ENCODE data around the gene PSD2. TPM values are rescaled to one million over a fixed set of nuclear protein-coding genes. Genes with fewer than 3 reads are reported as not detected.

PSD2 gene
- total RNA-seq, 5 donors from 2014 or later (not counting 1 experiment from before 2014, with no cell fraction given), result 0.07 to 0.15 (median 0.09) TPM; not detected in 2

- ATAC-seq (replicated peaks in 1 of 4) (no peak), DNase-seq (no peak)
- CTCF ChIA-PET, result interaction anchor here (0.5 to 0.8 kb wide), 3 partner anchors 40 to 238 kb away, joined by 3 to 5 read pairs (median 3); no protein-coding TSS in a partner anchor
- POLR2A ChIA-PET, result no interaction called here
- peak overlapping the region in 1 of 2 donors; percentile 65 for H3K27ac Mint-ChIP-seq
- H3K4me3 Mint-ChIP-seq, result no peak overlapping the region
- no peaks in the 10 kb centered on the region for H3K36me3 ChIP-seq (ENCODE audit: control insufficient read depth in 2 of 2, extremely low read depth in 1 of 2, insufficient read depth in 1 of 2, low read length in 1 of 2)
- H3K4me1 ChIP-seq (ENCODE audit: control insufficient read depth in 1 of 2, extremely low read depth in 1 of 2, insufficient read depth in 2 of 2, low read length in 2 of 2), result peaks cover 2 to 20% of the 10 kb centered on the region in 2 experiments
- 89% methylated on average over 11 of the region's 12 CpGs for WGBS (ENCODE audit: insufficient coverage)
- no peak overlapping the region for H3K4me3 ChIP-seq (ENCODE audit: control insufficient read depth in 1 of 2, extremely low read depth in 1 of 2, low read length in 1 of 2)
- no peak overlapping the region for H3K27ac ChIP-seq (ENCODE audit: low read length)
- peaks cover 38 to 39% of the 10 kb centered on the region in 2 donors for H3K27me3 Mint-ChIP-seq
- no peaks in the 10 kb centered on the region for H3K36me3 Mint-ChIP-seq
- no peaks in the 10 kb centered on the region for H3K9me3 Mint-ChIP-seq
- H3K4me1 Mint-ChIP-seq, result peaks cover 14 to 22% (median 19%) of the 10 kb centered on the region in 3 donors
- no peaks in the 10 kb centered on the region for H3K9me3 ChIP-seq
- peaks cover 3 to 63% of the 10 kb centered on the region in 2 experiments for H3K27me3 ChIP-seq (replicated peaks in 1 of 2; ENCODE audit: control insufficient read depth in 2 of 2, extremely low read depth in 1 of 2, insufficient read depth in 2 of 2, low read length in 1 of 2)
Measured at GRCh38 chr5:139763280-139763929, 32.2 kb upstream of the PSD2 start.

DNA sequence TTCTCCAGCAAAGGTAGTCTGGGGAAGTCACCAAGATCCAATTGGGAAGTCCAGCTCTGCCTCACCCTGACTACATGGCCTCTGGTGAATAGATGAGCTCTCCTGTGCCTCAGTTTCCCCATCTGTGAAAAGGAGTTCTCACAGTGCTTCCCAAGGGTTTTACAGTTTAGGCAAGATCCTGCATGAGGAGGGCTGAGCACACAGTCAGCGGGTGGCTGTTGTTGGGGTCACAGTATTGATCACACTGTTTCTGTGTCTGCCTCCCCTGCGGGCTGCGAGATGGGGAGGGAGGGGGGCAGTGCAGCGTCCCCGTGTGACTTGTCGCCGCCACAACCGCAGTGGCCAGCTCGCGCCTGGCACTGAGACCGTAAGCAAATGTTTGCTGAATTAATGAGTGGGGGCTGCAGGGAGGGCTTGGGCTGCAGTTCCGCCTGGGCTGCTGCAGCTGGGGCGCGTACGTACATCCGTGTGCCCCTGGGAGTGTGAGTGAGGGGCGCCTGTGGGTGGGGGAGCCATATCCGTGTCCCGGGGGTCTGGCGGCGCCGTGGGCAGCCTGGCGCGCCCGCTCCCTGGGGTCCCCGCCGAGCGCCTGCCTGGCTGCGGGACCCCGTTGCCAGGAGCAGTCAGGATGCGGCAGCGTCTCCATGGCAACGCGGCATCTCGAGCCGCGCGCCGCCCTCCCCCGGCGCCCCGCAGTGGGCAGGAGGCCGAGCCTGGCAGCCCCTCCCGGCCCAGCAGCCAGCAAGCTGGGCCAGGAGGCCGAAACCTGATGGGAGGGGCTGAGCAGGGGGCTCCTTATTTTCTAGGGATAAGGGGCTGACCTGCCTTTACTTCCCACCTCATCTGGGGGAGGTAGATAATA is 31.4 kb upstream of the PSD2 start:
- Histone ChIP-seq H3K27me3 (replicated peaks in 1 of 2; ENCODE audit: control insufficient read depth in 2 of 2, extremely low read depth in 1 of 2, insufficient read depth in 2 of 2, low read length in 1 of 2) (peaks cover 3 to 57% of the 10 kb centered on the region in 2 experiments), H3K4me3 (ENCODE audit: control insufficient read depth in 1 of 2, extremely low read depth in 1 of 2, low read length in 1 of 2) (no peak overlapping the region), H3K36me3 (ENCODE audit: control insufficient read depth in 2 of 2, extremely low read depth in 1 of 2, insufficient read depth in 1 of 2, low read length in 1 of 2) (no peaks in the 10 kb centered on the region), H3K9me3 (no peaks in the 10 kb centered on the region), H3K27ac (ENCODE audit: low read length) (no peak overlapping the region), H3K4me1 (ENCODE audit: control insufficient read depth in 1 of 2, extremely low read depth in 1 of 2, insufficient read depth in 2 of 2, low read length in 2 of 2) (peaks cover 0 to 20% of the 10 kb centered on the region in 2 experiments)
- no peaks in the 10 kb centered on the region for H3K9me3 Mint-ChIP-seq
- H3K4me3 Mint-ChIP-seq, result peak overlapping the region in 1 of 3 donors; percentile 23
- DNase-seq (peak in 13 of 35 experiments; percentile 23 to 62 (median 32)), ATAC-seq (replicated peaks in 1 of 4) (no peak)
- H3K27ac Mint-ChIP-seq, result no peak overlapping the region
- peaks cover 14 to 21% (median 14%) of the 10 kb centered on the region in 3 donors for H3K4me1 Mint-ChIP-seq
- CTCF ChIA-PET, result no interaction called here
- no peaks in the 10 kb centered on the region for H3K36me3 Mint-ChIP-seq
- H3K27me3 Mint-ChIP-seq, result peaks cover 35 to 38% of the 10 kb centered on the region in 2 donors
- WGBS (ENCODE audit: insufficient coverage), result 8% methylated on average over 41 of the region's 45 CpGs
- POLR2A ChIA-PET, result no interaction called here

- ATAC-seq (replicated peaks in 1 of 4) (no peak), DNase-seq (no peak)
- H3K4me1 ChIP-seq (ENCODE audit: control insufficient read depth in 1 of 2, extremely low read depth in 1 of 2, insufficient read depth in 2 of 2, low read length in 2 of 2), result peaks cover 0 to 20% of the 10 kb centered on the region in 2 experiments
- ChIA-PET CTCF (interaction anchor here (0.6 to 3.1 kb wide), 7 partner anchors 17 to 1299 kb away, joined by 3 to 40 read pairs (median 6); no protein-coding TSS in a partner anchor), POLR2A (interaction anchor here in 1 of 2 donors (0.6 kb wide), 1 partner anchor 138 kb away, joined by 3 read pairs; no protein-coding TSS in a partner anchor)
- peaks cover 3 to 51% of the 10 kb centered on the region in 2 experiments for H3K27me3 ChIP-seq (replicated peaks in 1 of 2; ENCODE audit: control insufficient read depth in 2 of 2, extremely low read depth in 1 of 2, insufficient read depth in 2 of 2, low read length in 1 of 2)
- Mint-ChIP-seq H3K27ac (no peak overlapping the region), H3K4me1 (peaks cover 14 to 20% (median 14%) of the 10 kb centered on the region in 3 donors), H3K9me3 (no peaks in the 10 kb centered on the region), H3K27me3 (peaks cover 28 to 34% of the 10 kb centered on the region in 2 donors), H3K4me3 (peak overlapping the region; percentile 59 to 71 (median 62)), H3K36me3 (no peaks in the 10 kb centered on the region)
- H3K9me3 ChIP-seq, result no peaks in the 10 kb centered on the region
- no peak overlapping the region for H3K4me3 ChIP-seq (ENCODE audit: control insufficient read depth in 1 of 2, extremely low read depth in 1 of 2, low read length in 1 of 2)
- WGBS (ENCODE audit: insufficient coverage), result 48% methylated on average over 11 of the region's 11 CpGs
- H3K36me3 ChIP-seq (ENCODE audit: control insufficient read depth in 2 of 2, extremely low read depth in 1 of 2, insufficient read depth in 1 of 2, low read length in 1 of 2), result no peaks in the 10 kb centered on the region
- H3K27ac ChIP-seq (ENCODE audit: low read length), result no peak overlapping the region
Measured at GRCh38 chr5:139764886-139765408, 30.7 kb upstream of the PSD2 start.

- whole genome bisulfite sequencing (ENCODE audit: insufficient coverage), result 12% methylated on average over 31 of the region's 46 CpGs
- POLR2A ChIA-PET, result interaction anchor here (0.6 kb wide), 2 partner anchors 138 to 429 kb away, joined by 3 to 8 read pairs; no protein-coding TSS in a partner anchor
Measured at GRCh38 chr5:139765409-139766217, 30.0 kb upstream of the PSD2 start.

DNA sequence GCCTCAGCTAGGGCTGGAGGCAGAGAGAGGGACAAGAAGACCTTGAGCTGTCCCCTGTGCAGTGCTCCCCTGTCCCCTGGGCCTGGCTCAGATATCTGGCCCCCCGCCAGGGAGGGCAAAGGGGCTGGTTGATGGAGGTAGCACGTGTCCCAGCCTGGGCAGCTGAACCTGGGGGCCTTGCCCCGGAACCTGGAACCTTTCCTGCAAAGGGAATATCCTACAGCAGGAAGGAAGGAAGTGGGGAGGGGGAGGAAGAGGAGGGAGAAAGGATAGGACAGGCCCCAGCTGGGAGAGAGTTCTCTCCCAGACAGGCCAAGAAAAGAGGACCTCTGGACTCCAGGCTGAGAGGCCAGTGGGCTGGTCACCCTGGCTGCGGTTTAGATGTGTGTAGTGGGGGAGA is 27.6 kb upstream of the PSD2 start:
- 83% methylated on average over 2 of the region's 4 CpGs for WGBS (ENCODE audit: insufficient coverage)
- POLR2A ChIA-PET, result interaction anchor here in 1 of 2 donors (0.6 kb wide), 1 partner anchor 173 kb away, joined by 5 read pairs; no protein-coding TSS in a partner anchor

More at GRCh38 chr5:139765409-139766217, 30.0 kb upstream of the PSD2 start:
- Histone ChIP-seq H3K27me3 (replicated peaks in 1 of 2; ENCODE audit: control insufficient read depth in 2 of 2, extremely low read depth in 1 of 2, insufficient read depth in 2 of 2, low read length in 1 of 2) (peaks cover 3 to 47% of the 10 kb centered on the region in 2 experiments), H3K4me1 (ENCODE audit: control insufficient read depth in 1 of 2, extremely low read depth in 1 of 2, insufficient read depth in 2 of 2, low read length in 2 of 2) (peaks cover 0 to 20% of the 10 kb centered on the region in 2 experiments), H3K4me3 (ENCODE audit: control insufficient read depth in 1 of 2, extremely low read depth in 1 of 2, low read length in 1 of 2) (peak overlapping the region; percentile 61 to 67), H3K9me3 (no peaks in the 10 kb centered on the region), H3K36me3 (ENCODE audit: control insufficient read depth in 2 of 2, extremely low read depth in 1 of 2, insufficient read depth in 1 of 2, low read length in 1 of 2) (no peaks in the 10 kb centered on the region), H3K27ac (ENCODE audit: low read length) (no peak overlapping the region)
- H3K36me3 Mint-ChIP-seq, result no peaks in the 10 kb centered on the region
- H3K4me1 Mint-ChIP-seq, result peaks cover 14 to 20% (median 14%) of the 10 kb centered on the region in 3 donors
- H3K9me3 Mint-ChIP-seq, result no peaks in the 10 kb centered on the region
- CTCF ChIA-PET, result interaction anchor here (0.6 to 3.1 kb wide), 12 partner anchors 9 to 1300 kb away, joined by 3 to 40 read pairs (median 6); no protein-coding TSS in a partner anchor
- ATAC-seq (replicated peaks in 1 of 4), result peak; percentile 89 to 92 (median 90)
- peak; percentile 45 to 92 (median 78) for DNase-seq
- H3K4me3 Mint-ChIP-seq, result peak overlapping the region; percentile 59 to 71 (median 62)
- H3K27me3 Mint-ChIP-seq, result peaks cover 24 to 27% of the 10 kb centered on the region in 2 donors
- peak overlapping the region; percentile 9 to 64 for H3K27ac Mint-ChIP-seq

More for the DNA sequence above, 27.6 kb upstream of the PSD2 start:
- Histone ChIP-seq H3K9me3 (no peaks in the 10 kb centered on the region), H3K36me3 (ENCODE audit: control insufficient read depth in 2 of 2, extremely low read depth in 1 of 2, insufficient read depth in 1 of 2, low read length in 1 of 2) (no peaks in the 10 kb centered on the region), H3K4me3 (ENCODE audit: control insufficient read depth in 1 of 2, extremely low read depth in 1 of 2, low read length in 1 of 2) (no peak overlapping the region), H3K27ac (ENCODE audit: low read length) (no peak overlapping the region), H3K27me3 (replicated peaks in 1 of 2; ENCODE audit: control insufficient read depth in 2 of 2, extremely low read depth in 1 of 2, insufficient read depth in 2 of 2, low read length in 1 of 2) (peaks cover 3 to 40% of the 10 kb centered on the region in 2 experiments), H3K4me1 (ENCODE audit: control insufficient read depth in 1 of 2, extremely low read depth in 1 of 2, insufficient read depth in 2 of 2, low read length in 2 of 2) (peaks cover 0 to 20% of the 10 kb centered on the region in 2 experiments)
- Mint-ChIP-seq H3K4me3 (no peak overlapping the region), H3K27ac (no peak overlapping the region), H3K36me3 (no peaks in the 10 kb centered on the region), H3K4me1 (peaks cover 14 to 20% (median 14%) of the 10 kb centered on the region in 3 donors), H3K9me3 (no peaks in the 10 kb centered on the region), H3K27me3 (peaks cover 20 to 21% of the 10 kb centered on the region in 2 donors)
- no peak for ATAC-seq (replicated peaks in 1 of 4)
- DNase-seq, result no peak
- CTCF ChIA-PET, result interaction anchor here (0.6 to 3.1 kb wide), 8 partner anchors 8 to 1283 kb away, joined by 3 to 40 read pairs (median 4); no protein-coding TSS in a partner anchor
